Stimulated activated CD4-positive, alpha-beta T cell treated with anti-CD3 and anti-CD28 coated beads, Interleukin-4, amount 100 ng/mL, for 24 hours (primary cell): Measurements from ENCODE around the gene MT1X.
"Not testable (repeated sequence)": the region's sequence is repeated elsewhere in the genome, so short reads cannot be mapped to it uniquely, and the experiment has no call there.

Source experiments
- DNase-seq: peaks from one replicate; pipeline ENCODE4 v3.0.0-alpha.2; 2020

MT1X gene

GRCh38 chr16:56657555-56658326 is 24.5 kb upstream of the MT1X start, which contains the start of gene MT1F:
Gene MT1F (plus strand): TSS chr16:56657959. CDS start chr16:56658059, 100 bp downstream.
- peak; percentile 65 for DNase-seq

- DNase-seq = no peak
Measured at GRCh38 chr16:56658327-56658875, 23.9 kb upstream of the MT1X start.

GRCh38 chr16:56662357-56663354 is 19.6 kb upstream of the MT1X start:
- peak; percentile 47 for DNase-seq

GRCh38 chr16:56664506-56664905 is 17.8 kb upstream of the MT1X start:
- no peak for DNase-seq

- not testable (repeated sequence) for DNase-seq
Measured at GRCh38 chr16:56665286-56666261, 16.7 kb upstream of the MT1X start.

GRCh38 chr16:56667581-56668571 is 14.4 kb upstream of the MT1X start, which contains the start of gene MT1G:
Gene MT1G (minus strand): TSS chr16:56668065. CDS start chr16:56667993, 72 bp downstream.
- peak; percentile 30 for DNase-seq

- no peak for DNase-seq
Measured at GRCh38 chr16:56669005-56669839, 13.0 kb upstream of the MT1X start, which contains the start of gene MT1H. Gene MT1H (plus strand): TSS chr16:56669814. CDS start chr16:56669885, 71 bp downstream.

GRCh38 chr16:56669840-56670619 is 12.2 kb upstream of the MT1X start:
- no peak for DNase-seq

- DNase-seq = no peak
Measured at GRCh38 chr16:56670620-56670934, 11.7 kb upstream of the MT1X start.

- DNase-seq = not testable (repeated sequence)
Measured at GRCh38 chr16:56671691-56672090, 10.6 kb upstream of the MT1X start.

- DNase-seq = not testable (repeated sequence)
Measured at GRCh38 chr16:56672171-56672570, 10.1 kb upstream of the MT1X start.

- DNase-seq = no peak
Measured at GRCh38 chr16:56672761-56673536, 9.3 kb upstream of the MT1X start.

- no peak for DNase-seq
Measured at GRCh38 chr16:56673921-56674320, 8.3 kb upstream of the MT1X start.

- DNase-seq = not testable (repeated sequence)
Measured at GRCh38 chr16:56674570-56674969, 7.7 kb upstream of the MT1X start.

- DNase-seq = peak; percentile 60
Measured at GRCh38 chr16:56675685-56676210, 6.5 kb upstream of the MT1X start.

- no peak for DNase-seq
Measured at GRCh38 chr16:56677474-56677873, 4.8 kb upstream of the MT1X start.

GRCh38 chr16:56679078-56679730 is 3.1 kb upstream of the MT1X start:
- DNase-seq = no peak
